ENCODE data around the gene RFX7.

GRCh38 chr15:56040081-56041035 is 203.3 kb downstream of the RFX7 start:
- TF ChIP-seq GATA2 (IDR thresholded peaks at IDR 0.05; ENCODE audit: low read depth, low read length): no peak
- no peak for TF ChIP-seq GATA3 (IDR thresholded peaks at IDR 0.05; ENCODE audit: low read depth, low read length)

Data from SH-SY5Y (cell line).